Activated naive CD8-positive, alpha-beta T cell (primary cell): ENCODE results near the gene SEPTIN12.
"Not testable (repeated sequence)": the region's sequence is repeated elsewhere in the genome, so short reads cannot be mapped to it uniquely, and the experiment has no call there.

Experiments used
- H3K27ac Mint-ChIP-seq: one replicate; pipeline ENCODE4 v1.8.0; 2021; ENCODE audit warnings: mixed read lengths
- H3K27me3 Mint-ChIP-seq: one replicate; pipeline ENCODE4 v1.8.0; 2021; ENCODE audit warnings: mixed read lengths
- H3K36me3 Mint-ChIP-seq: one replicate; pipeline ENCODE4 v1.8.0; 2021; ENCODE audit warnings: mixed read lengths
- H3K4me1 Mint-ChIP-seq: one replicate; pipeline ENCODE4 v1.8.0; 2021; ENCODE audit warnings: low read depth, mixed read lengths
- H3K4me3 Mint-ChIP-seq: one replicate; pipeline ENCODE4 v1.8.0; 2021; ENCODE audit warnings: mild to moderate bottlenecking, mixed read lengths
- H3K9me3 Mint-ChIP-seq: one replicate; pipeline ENCODE4 v1.8.0; 2021; ENCODE audit warnings: low read depth, mixed read lengths

Gene SEPTIN12

DNA sequence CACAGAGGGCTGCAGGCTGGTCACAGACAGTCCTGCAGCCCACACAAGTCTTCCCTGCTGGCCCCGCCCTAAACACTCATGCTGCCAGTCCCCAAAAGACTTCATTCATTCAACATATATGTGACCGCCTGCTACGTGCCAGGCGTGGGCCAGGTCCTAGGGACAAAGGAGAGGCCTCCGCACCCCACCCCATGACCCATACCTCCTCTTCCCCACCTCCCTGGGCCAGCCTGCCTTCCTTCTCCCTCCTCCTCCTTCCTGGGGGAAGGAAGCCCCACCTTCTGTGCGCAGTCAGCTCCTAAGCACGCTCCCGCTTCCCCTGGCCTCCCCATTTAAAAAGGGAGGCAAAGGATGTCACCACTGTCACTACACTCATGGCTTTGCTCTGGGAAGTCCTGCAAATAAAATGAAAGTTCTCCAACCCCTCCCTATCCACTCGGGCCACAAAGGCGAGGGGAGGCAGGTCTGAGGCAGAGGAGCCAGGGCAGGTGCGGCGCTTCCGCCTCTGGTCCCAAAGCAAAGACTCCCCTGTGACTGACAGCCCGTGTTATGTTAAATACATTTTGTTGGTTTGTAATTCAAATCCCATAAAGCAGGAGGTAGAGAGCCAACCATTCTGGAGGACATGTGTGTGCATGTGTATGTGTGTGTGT, 44.8 kb downstream of the SEPTIN12 start:
- Mint-ChIP-seq H3K4me3 (peak overlapping the region; percentile 73), H3K36me3 (no peaks in the 10 kb centered on the region), H3K27ac (no peak overlapping the region), H3K4me1 (peaks cover 32% of the 10 kb centered on the region), H3K27me3 (no peaks in the 10 kb centered on the region), H3K9me3 (no peaks in the 10 kb centered on the region)

DNA sequence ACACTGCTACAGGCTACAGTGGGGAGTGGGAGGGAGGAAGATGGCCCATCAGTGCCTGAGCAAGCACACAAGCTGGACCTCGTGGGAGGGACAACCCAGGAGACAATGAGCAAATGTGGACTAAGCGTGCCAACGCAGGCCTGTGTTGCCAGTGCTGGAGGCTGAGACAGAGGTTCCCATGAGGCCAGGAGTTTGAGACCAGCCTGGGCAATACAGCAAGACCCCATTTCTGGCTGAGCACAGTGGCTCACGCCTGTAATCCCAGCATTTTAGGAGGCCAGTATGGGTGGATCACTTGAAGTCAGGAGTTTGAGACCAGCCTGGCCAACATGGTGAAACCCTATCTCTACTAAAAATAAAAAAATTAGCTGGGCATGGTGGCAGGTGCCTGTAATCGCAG, 49.8 kb downstream of the SEPTIN12 start:
- H3K4me3 Mint-ChIP-seq, H3K36me3 Mint-ChIP-seq, H3K27ac Mint-ChIP-seq, H3K27me3 Mint-ChIP-seq, H3K9me3 Mint-ChIP-seq: not testable (repeated sequence)
- H3K4me1 Mint-ChIP-seq, result peaks cover 17% of the 10 kb centered on the region

DNA sequence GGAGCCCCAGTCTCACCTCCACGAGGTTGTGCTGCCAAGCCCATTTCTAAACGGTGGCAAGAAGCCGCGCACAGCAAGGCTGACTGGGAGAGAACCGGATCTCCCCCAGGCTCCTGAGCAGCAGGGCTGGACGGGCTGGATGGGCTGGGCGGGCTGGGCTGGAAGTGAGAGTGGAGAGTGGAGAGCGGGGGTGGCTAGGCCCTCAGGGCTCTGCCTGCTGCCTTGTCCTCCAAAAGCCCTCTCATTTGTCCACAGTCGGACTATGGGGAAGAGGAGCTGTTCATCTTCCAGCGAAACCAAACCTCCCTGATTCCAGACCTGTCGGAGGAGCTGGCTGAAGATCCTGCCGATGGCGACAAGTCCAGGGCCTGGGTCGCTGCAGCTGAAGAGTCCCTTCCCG, 50.6 kb downstream of the SEPTIN12 start:
- H3K4me1 Mint-ChIP-seq, result peaks cover 16% of the 10 kb centered on the region
- no peaks in the 10 kb centered on the region for H3K36me3 Mint-ChIP-seq
- no peaks in the 10 kb centered on the region for H3K9me3 Mint-ChIP-seq
- no peak overlapping the region for H3K27ac Mint-ChIP-seq
- H3K4me3 Mint-ChIP-seq, result no peak overlapping the region
- H3K27me3 Mint-ChIP-seq, result no peaks in the 10 kb centered on the region

DNA sequence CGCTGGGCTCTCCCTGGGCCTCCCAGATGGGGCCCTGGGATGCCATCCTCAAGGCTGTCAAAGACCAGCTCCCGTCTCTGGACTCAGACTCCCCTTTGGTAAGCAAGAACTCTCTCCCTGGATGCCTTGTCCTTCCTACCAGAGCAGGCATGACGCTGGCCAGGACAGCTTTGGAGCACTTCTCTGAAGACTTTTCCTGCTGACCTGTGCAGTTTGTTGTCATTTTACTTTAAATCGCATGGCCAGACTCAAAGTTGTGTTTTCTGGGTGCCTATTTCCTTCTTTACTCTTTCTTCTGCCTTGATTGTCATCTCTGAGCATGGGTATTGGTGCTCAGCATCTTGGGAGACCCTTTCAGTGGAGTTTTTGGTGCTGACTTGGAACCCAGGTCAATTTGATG, 51.6 kb downstream of the SEPTIN12 start:
- Mint-ChIP-seq H3K27me3 (no peaks in the 10 kb centered on the region), H3K27ac (no peak overlapping the region), H3K4me1 (peaks cover 16% of the 10 kb centered on the region), H3K36me3 (no peaks in the 10 kb centered on the region), H3K4me3 (peak overlapping the region; percentile 23), H3K9me3 (no peaks in the 10 kb centered on the region)

DNA sequence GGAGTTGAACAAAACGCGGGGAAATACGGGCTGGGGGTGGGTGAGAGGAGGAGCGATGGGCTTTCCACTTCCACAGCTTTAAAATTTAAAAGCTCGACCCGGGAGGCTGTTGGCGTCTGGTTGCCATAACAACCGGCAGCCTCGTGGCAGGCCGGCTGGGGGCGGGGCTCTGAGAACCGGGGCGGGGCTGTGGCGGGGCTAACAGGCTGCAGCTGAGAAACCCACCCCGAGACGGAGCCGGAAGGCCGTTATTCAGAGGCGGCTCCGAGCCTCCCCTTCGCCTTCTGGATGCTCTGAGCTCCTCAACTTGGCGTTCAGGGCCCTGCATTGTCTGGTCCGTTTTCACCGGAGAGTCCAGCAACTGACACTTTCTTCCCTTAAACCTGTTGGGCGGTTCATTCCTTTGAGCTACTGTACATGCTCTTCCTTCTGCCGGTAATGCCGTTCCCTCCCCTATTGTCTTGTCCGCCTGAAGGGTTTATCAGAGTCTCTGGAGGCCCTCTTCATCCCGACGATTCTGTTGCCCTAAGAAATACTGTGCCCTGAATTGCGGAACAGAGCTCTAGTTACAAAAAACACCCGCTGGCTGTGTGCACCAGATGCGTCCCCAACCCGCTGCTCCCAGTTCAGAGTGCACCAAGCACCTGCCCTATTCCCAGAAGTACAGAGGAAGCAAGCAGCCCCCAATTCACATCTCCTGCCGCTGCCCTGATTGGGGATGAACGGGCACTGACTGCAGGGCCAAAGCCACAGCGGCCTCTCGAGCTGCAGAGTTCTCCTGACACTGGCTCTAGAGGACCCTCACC, 53.2 kb downstream of the SEPTIN12 start:
- no peaks in the 10 kb centered on the region for H3K27me3 Mint-ChIP-seq
- peak overlapping the region; percentile 89 for H3K27ac Mint-ChIP-seq
- peaks cover 18% of the 10 kb centered on the region for H3K4me1 Mint-ChIP-seq
- peak overlapping the region; percentile 92 for H3K4me3 Mint-ChIP-seq
- H3K9me3 Mint-ChIP-seq, result no peaks in the 10 kb centered on the region
- peaks cover 5% of the 10 kb centered on the region for H3K36me3 Mint-ChIP-seq

DNA sequence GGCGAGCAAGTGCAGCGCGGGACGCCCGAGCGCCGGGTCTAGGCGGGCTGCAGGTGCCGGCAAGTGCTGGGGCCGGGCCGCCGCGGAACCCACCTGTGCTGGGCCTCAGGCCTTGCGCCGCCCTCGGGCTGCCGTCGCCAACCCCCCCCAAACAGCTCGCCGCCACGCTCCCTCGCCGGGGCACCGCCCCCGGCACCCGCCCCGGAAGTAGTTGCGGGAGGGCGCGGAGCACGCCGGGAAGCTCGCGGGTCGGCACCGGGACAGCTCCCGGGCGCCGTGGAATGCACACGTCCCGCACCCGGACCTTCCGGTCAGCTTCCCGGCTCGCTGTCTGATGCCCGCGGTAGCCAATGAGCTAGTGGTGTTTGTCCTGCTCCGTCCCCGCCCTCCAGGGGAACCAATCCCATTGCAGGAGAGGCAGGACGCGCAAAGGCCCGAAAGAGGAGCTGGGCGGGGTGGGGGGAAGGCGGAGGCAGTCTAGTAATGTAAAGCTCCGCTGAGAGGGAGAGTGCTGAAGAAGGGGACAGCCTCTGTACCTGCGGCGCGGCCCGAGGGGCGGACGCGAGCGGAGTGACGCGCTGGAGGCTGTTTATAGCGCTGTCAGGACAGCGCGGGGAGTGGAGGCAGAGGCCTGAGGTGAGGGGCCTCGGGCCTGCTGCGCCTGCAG, 53.9 kb downstream of the SEPTIN12 start, which contains the start of the genes ANKS3 and DNAAF8:
Gene ANKS3, minus strand, starts transcription at position 209 of the 667 bp plus-strand sequence. CDS start 4,122 bp downstream, outside the sequence.
Gene DNAAF8, plus strand, starts transcription at position 475 of the 667 bp plus-strand sequence. CDS start 1,978 bp downstream, outside the sequence.
- H3K4me1 Mint-ChIP-seq, result peaks cover 18% of the 10 kb centered on the region
- peak within 1 kb of the TSS; percentile 89 for H3K27ac Mint-ChIP-seq
- no peaks in the 10 kb centered on the region for H3K27me3 Mint-ChIP-seq
- H3K9me3 Mint-ChIP-seq, result no peaks in the 10 kb centered on the region
- H3K4me3 Mint-ChIP-seq, result peak within 1 kb of the TSS; percentile 92
- H3K36me3 Mint-ChIP-seq, result peaks cover 9% of the 10 kb centered on the region

DNA sequence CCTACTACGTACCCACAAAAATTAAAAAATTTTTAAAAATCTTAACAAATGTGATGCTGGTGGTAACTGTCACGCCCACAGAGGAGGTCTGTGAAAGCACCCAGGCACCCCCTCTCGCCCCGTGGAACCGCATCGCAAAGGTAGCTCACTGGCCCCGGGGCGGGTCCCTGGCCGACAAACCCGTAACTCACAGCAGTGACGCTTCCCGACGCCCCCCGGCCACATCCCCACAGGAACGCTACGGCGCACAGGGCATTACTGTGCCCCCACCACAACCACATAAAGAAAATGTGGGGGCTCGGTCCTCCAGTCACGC, 54.4 kb downstream of the SEPTIN12 start:
- peak overlapping the region; percentile 76 for H3K27ac Mint-ChIP-seq
- H3K9me3 Mint-ChIP-seq, result no peaks in the 10 kb centered on the region
- H3K36me3 Mint-ChIP-seq, result peaks cover 9% of the 10 kb centered on the region
- no peaks in the 10 kb centered on the region for H3K27me3 Mint-ChIP-seq
- H3K4me3 Mint-ChIP-seq, result peak overlapping the region; percentile 92
- H3K4me1 Mint-ChIP-seq, result peaks cover 18% of the 10 kb centered on the region

DNA sequence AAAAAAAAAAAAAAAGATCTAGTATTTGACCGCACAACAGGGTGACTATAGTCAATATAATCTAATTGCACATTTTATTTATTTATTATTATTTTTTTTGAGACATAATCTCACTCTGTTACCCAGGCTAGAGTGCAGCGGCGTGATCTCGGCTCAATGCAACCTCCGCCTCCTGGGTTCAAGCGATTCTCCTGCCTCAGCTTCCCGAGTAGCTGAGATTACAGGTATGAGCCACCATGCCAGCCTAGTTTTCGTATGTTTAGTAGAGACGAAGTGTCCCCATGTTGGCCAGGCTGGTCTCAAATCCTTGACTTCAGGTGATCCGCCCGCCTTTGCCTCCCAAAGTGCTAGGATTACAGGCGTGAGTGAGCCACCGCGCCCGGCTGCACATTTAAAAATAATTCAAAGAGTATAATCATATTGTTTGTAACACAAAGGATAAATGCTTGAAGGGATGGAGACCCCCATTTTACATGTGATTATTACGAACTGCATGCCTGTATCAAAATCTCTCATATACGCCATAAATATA, 54.9 kb downstream of the SEPTIN12 start:
- Mint-ChIP-seq H3K27ac (peak overlapping the region; percentile 76), H3K4me1 (peaks cover 18% of the 10 kb centered on the region), H3K36me3 (peaks cover 9% of the 10 kb centered on the region), H3K4me3 (peak overlapping the region; percentile 92), H3K27me3 (no peaks in the 10 kb centered on the region), H3K9me3 (no peaks in the 10 kb centered on the region)

DNA sequence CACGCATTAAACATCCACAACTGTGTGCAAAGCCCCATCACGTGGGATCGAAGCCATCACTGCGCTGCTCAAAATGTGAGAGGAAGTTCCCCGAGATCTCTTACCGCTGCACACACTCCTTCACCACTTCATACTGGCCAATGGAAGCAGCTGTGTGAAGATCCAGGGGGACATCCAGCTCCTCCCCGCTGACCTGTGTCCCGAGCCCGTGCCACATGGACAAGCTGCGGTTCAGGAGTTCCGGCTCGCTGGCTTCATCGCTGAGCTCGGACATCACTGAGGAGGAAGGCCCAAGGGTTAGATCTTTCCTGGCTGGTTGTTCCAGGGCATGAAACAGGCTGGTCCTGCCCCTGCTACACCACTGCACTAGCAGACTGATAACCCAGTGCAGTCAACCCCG, 58.3 kb downstream of the SEPTIN12 start:
- H3K4me3 Mint-ChIP-seq, result no peak overlapping the region
- H3K36me3 Mint-ChIP-seq, result peaks cover 12% of the 10 kb centered on the region
- no peaks in the 10 kb centered on the region for H3K9me3 Mint-ChIP-seq
- peaks cover 12% of the 10 kb centered on the region for H3K4me1 Mint-ChIP-seq
- no peaks in the 10 kb centered on the region for H3K27me3 Mint-ChIP-seq
- H3K27ac Mint-ChIP-seq, result no peak overlapping the region

DNA sequence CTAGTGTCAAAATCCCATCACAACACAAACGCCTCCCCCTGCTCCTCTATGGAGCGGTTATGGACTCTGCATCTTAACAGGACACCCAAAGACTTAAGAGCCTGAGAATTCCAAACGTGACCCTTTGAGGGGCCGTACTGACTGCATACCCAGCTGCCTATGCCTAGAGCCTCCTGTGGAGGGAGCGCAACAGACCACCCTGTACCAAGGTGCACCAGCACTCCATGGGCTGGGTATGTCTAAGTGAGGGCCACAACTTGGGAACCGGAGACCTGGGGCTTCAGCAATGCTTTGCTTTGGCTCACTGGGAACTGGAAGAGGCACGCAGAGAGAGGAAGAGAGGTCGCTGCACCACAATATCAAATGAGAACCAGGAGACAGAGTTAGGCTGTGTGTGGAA, 59.5 kb downstream of the SEPTIN12 start:
- no peak overlapping the region for H3K27ac Mint-ChIP-seq
- peaks cover 10% of the 10 kb centered on the region for H3K4me1 Mint-ChIP-seq
- no peaks in the 10 kb centered on the region for H3K27me3 Mint-ChIP-seq
- no peaks in the 10 kb centered on the region for H3K9me3 Mint-ChIP-seq
- peaks cover 12% of the 10 kb centered on the region for H3K36me3 Mint-ChIP-seq
- no peak overlapping the region for H3K4me3 Mint-ChIP-seq
